Putamen (tissue), 1 donor: ENCODE data around the gene RAB32.

Experiments used
- DNase-seq: peaks from one replicate; pipeline ENCODE4 v3.0.0-alpha.2; 2016; ENCODE audit warnings: low spot score

The RAB32 gene

GRCh38 chr6:146582857-146583256, 39.2 kb downstream of the RAB32 start:
- DNase-seq, result no peak

GRCh38 chr6:146583966-146584365, 40.3 kb downstream of the RAB32 start:
- no peak for DNase-seq

GRCh38 chr6:146587459-146587858, 43.8 kb downstream of the RAB32 start:
- DNase-seq, result no peak

- no peak for DNase-seq
Observed at GRCh38 chr6:146590492-146590891, 46.9 kb downstream of the RAB32 start.

GRCh38 chr6:146592451-146592850, 48.8 kb downstream of the RAB32 start:
- no peak for DNase-seq

- DNase-seq, result no peak
Observed at GRCh38 chr6:146593986-146594385, 50.4 kb downstream of the RAB32 start.

GRCh38 chr6:146594495-146594894, 50.9 kb downstream of the RAB32 start:
- DNase-seq, result no peak

GRCh38 chr6:146595972-146596731, 52.5 kb downstream of the RAB32 start:
- DNase-seq, result peak; percentile 33

GRCh38 chr6:146598772-146599405, 55.3 kb downstream of the RAB32 start, which contains the start of gene ADGB:
Gene ADGB, plus strand, starts transcription at chr6:146598972. Its CDS starts 69 bp downstream, at chr6:146599041.
- DNase-seq, result no peak

GRCh38 chr6:146601352-146601751, 57.7 kb downstream of the RAB32 start:
- no peak for DNase-seq

GRCh38 chr6:146602526-146602925, 58.9 kb downstream of the RAB32 start:
- DNase-seq, result no peak
